AG04449 (cell line): Measurements from ENCODE around the gene RAB44.

Experiments
- CTCF ChIA-PET: fragments of 350-600 bp; formaldehyde crosslinking; extraction: SDS; loops from one replicate; lab custom pipeline; 2021; ENCODE audit warnings: antibody characterized with exemption; lab: Yijun Ruan, JAX
- POLR2A ChIA-PET: fragments of 400-600, 350-600 bp; formaldehyde crosslinking; extraction: SDS; loops from one replicate; lab custom pipeline; 2020; ENCODE audit warnings: antibody characterized with exemption, inconsistent platforms; lab: Yijun Ruan, JAX
- DNase-seq: peaks from one replicate; pipeline ENCODE4 v3.0.0-alpha.2; 2010; ENCODE audit warnings: low read depth, low spot score
- H3K4me3 ChIP-seq: 2 replicates; pipeline ENCODE4 v1.5.1; 2011; ENCODE audit warnings: low read depth, mild to moderate bottlenecking, control low read depth, low read length
- CTCF ChIP-seq: IDR thresholded peaks from one replicate; pipeline ENCODE4 v1.5.1; 2011; ENCODE audit warnings: mild to moderate bottlenecking, moderate library complexity, low read length, control low read depth, inconsistent platforms; ENCODE audit not compliant: insufficient read depth; ENCODE audit errors: missing control alignments

RAB44 gene

GRCh38 chr6:36769183-36769675 is 71.6 kb downstream of the RAB44 start:
- CTCF ChIA-PET, result interaction anchor here (0.9 to 19.6 kb wide), 15 partner anchors 10 to 439 kb away, joined by 3 to 521 read pairs (median 61); partner anchors contain the start of genes C6orf89 and PPIL1
- no peak for TF ChIP-seq CTCF
- H3K4me3 ChIP-seq, result no peak overlapping the region
- POLR2A ChIA-PET, result interaction anchor here (0.6 kb wide), 2 partner anchors 155 to 180 kb away, joined by 3 read pairs; no protein-coding TSS in a partner anchor
- DNase-seq, result no peak

DNA sequence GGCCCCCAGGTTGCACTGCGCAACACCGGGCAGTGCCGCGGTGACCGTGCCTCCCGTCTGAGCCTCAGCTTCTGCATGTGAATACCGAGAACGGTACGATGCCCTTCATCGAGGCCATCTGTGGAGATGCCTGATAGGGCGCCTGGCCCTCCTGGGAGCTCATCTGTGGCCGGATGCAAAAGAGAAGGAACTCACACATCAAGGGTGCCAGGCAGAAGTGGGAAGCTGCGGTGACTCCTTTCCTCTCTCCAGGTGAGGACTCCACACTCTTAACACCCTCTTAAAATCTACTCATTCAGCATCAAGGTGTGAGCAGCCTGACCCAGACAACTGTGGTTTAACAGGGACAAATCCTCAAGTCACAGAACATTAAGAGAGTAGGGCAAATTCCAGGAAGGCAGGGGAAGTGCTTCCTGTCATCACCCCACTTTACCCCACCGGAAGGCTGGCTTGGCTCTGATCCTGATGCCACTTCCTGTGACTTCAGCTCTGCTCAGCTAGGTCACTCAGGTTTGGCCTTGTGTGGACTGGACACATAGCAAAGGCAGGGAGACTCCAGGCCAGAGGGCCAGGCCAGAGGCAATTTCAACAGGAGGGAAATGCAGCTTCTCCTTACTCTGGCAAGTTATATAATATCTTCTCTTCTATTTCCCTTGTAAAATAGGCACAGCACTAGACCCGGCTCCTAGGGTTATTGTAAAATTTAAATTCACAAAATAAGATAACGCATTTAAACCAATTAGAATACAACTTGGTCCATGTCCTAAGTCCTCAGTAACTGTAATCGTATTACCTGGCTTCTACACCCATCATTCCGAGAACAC is 72.3 kb downstream of the RAB44 start:
- ChIA-PET POLR2A (interaction anchor here (0.6 to 0.7 kb wide), 2 partner anchors 134 to 181 kb away, joined by 3 read pairs; no protein-coding TSS in a partner anchor), CTCF (interaction anchor here (0.9 to 19.6 kb wide), 16 partner anchors 10 to 440 kb away, joined by 3 to 521 read pairs (median 8); partner anchors contain the start of gene C6orf89)
- H3K4me3 ChIP-seq, result no peak overlapping the region
- TF ChIP-seq CTCF, result no peak
- no peak for DNase-seq

GRCh38 chr6:36771145-36771544 is 73.5 kb downstream of the RAB44 start:
- CTCF ChIA-PET, result interaction anchor here (1.4 to 19.6 kb wide), 7 partner anchors 11 to 247 kb away, joined by 3 to 521 read pairs (median 78); no protein-coding TSS in a partner anchor
- POLR2A ChIA-PET, result no interaction called here
- no peak for DNase-seq
- no peak for TF ChIP-seq CTCF
- H3K4me3 ChIP-seq, result no peak overlapping the region

DNA sequence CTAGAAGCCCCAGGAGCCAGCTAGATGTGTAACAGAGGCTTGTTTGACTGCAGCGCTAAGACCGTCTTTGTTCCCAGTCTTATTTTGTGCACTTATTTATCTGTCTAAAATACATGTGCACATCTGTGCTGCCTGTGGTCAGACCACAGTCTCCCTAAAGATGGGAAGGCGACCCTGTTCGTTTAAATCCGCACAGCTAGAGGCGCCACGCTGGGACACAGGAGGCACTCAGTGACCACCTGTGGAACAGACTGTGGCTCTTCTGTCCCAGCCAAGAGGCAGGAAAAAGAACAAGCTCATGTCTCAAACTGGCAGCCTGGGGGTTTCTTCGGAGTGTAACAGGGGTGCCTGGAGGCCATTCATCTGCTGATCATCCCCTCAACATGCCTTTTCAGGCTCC is 74.8 kb downstream of the RAB44 start:
- TF ChIP-seq CTCF, result no peak
- POLR2A ChIA-PET, result no interaction called here
- H3K4me3 ChIP-seq, result no peak overlapping the region
- no peak for DNase-seq
- CTCF ChIA-PET, result interaction anchor here (1.0 to 19.6 kb wide), 6 partner anchors 8 to 245 kb away, joined by 3 to 521 read pairs (median 46); no protein-coding TSS in a partner anchor

DNA sequence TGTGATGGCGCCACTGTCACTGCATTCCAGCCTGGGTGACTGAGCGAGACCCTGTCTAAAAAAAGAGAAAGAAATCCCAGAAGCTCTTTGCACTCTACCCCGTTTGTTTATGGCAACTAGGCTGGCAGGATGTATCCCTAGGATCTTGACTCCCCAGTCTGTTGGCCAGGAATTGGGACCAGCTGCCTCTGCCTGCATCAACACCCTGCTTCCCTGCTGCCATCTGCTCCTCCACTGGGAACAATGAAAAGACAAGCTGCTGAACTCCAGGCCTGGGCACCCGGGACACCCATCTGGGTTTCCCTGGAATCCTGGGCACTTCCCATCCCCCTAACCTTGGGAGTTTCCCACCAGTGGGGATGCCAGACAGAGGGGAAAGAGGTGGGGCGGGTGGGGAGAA is 76.7 kb downstream of the RAB44 start:
- ChIA-PET CTCF (interaction anchor here (1.1 to 19.6 kb wide), 6 partner anchors 8 to 243 kb away, joined by 3 to 521 read pairs (median 92); no protein-coding TSS in a partner anchor), POLR2A (no interaction called here)
- DNase-seq, result no peak
- H3K4me3 ChIP-seq, result no peak overlapping the region
- no peak for TF ChIP-seq CTCF

DNA sequence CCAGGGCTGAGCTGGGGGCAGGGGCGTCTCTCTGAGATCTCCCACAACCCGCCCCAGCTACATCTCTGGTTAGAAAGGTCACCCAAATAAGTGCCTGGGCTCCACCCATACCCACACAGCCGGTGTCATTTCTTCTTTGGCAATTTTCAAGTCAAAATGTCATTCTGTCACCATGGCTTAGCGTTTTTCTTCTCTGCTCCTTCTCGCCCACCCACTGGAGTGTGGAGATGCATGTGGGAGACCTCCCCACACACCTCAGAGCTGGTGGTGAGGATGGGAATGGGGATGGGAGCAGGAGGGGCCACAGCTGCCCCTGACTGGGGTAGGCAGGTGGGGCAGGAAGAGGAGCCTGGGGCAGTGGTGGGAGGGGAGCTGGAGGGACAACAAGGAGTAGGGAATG is 78.5 kb downstream of the RAB44 start:
- H3K4me3 ChIP-seq, result no peak overlapping the region
- ChIA-PET CTCF (interaction anchor here (0.7 to 19.6 kb wide), 7 partner anchors 8 to 242 kb away, joined by 3 to 521 read pairs (median 3); no protein-coding TSS in a partner anchor), POLR2A (no interaction called here)
- DNase-seq, result no peak
- TF ChIP-seq CTCF, result no peak
